HUDEP-2 (cell line): Measurements from ENCODE around the gene AGBL1.
"Not testable (repeated sequence)": the region's sequence is repeated elsewhere in the genome, so short reads cannot be mapped to it uniquely, and the experiment has no call there.

Experiments used
- DNase-seq, 76 experiments: peaks; one replicate each; lab custom pipeline; 2025; ENCODE audit not compliant: unreplicated experiment in 76 of 76; lab: John Stamatoyannopoulos, UW

AGBL1 gene

DNA sequence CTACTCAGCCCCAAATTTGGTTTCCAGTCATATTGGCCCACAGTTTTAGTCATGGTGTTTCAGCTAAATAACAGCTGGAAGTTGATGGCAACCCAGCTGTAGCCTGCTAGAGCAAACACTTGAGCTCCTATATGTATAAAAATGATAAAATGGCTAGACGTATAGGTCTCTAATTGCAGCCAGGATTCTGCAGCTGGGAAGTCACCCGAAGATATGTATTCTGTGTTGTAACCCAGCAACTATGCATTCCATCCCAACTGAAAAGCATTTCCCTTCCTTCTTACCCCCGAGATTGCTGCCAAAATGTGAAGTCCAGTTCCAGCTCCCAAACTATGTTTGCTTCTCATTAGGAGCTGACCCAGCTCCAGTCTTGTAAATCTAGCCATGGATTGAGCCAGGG, 408.4 kb downstream of the AGBL1 start:
- DNase-seq = no peak

DNA sequence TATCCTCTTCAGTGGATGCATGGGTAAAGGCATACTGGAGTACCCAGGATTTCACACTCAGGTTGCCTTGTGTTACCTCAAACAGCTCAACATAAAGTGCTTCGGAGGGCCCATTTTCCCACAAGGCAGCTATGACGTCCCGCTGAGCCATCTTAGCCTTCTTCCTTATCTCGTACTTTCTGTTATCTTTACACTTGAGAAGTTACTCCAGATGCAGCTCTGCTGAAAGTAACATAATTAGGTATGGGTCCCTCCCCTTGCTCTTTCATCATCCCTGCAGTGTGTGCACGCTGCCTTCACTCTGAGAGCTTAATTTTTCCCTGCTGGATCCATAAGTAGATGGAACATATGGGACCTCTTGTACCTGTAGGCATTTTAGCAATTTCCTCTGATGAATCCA, 410.3 kb downstream of the AGBL1 start:
- DNase-seq = no peak

DNA sequence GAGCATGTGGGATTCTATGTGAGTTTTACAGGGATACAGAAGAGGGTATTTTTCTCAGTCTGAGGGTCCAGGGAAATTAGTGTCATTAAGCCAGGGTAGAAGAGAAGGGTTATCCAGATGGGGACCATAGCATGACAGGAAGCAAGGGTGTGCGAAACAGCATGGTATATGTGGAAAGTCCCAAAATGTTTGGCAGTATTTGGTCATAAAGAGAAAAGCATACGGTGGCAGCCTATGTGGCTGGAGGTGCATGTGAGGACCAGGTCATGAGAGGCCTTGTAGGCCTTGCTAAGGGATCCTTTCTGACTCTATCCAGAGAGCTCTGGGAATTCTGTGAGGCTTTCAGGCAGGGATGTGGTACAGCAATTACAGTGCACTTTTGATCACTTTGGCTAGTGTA, 411.4 kb downstream of the AGBL1 start:
- DNase-seq = no peak

DNA sequence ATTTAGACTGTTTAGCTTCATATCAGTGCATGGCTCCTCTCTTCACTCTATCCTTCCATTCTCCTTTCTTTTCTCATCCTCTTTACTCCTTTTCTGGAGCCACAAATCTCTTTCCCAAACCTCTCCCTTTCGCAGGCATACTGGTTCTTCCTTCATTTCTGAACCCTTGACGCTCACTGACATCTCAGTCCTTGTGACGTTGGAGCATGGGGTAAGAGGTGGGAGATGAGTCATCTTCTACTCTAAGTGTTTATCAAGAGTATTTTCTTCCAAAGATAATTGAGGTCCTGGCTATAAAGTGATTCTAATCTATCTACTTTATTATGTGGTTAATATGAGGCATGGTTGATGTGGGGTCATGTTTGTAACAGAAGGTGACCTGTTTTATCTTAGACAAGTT, 414.2 kb downstream of the AGBL1 start:
- no peak for DNase-seq

DNA sequence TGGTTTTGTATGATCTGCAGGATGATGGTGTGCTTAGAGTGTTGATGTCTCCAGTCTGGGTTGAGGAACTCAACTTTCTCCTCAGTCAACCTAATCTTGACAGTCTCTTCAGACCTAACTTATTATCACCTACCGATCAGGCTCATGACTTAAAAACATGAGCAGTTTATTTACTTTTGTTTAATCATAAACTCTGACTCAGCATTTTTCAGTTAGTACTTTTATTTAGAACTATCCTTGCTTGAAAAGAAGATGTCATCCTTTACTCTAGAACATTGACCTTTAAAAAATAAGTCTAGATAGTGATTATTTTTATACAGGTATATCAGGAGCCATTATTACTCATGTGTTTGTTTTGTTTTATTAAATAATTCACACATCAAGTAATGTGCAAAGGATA, 414.8 kb downstream of the AGBL1 start:
- no peak for DNase-seq

GRCh38 chr15:86502301-86502700, 422.6 kb downstream of the AGBL1 start:
- DNase-seq = no peak

DNA sequence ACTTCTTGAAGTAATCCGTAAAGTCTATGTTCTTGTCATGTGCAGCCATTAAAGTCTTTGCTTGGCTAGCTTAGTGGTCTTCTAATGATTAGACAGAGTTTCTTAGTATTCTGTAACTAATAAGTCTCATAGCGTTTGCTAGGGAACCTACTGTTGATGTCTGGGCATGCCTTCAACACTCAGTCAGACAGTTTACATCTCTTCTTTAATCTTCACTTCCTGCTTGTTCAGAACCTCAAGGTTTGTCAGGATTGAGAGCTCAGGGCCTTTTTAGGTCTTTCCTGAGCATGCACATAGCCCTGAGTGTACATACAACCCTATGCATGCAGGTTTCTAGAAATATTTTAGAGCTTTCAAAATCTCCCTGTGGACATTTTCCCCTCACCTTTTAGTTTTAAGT, 426.3 kb downstream of the AGBL1 start:
- DNase-seq = no peak

DNA sequence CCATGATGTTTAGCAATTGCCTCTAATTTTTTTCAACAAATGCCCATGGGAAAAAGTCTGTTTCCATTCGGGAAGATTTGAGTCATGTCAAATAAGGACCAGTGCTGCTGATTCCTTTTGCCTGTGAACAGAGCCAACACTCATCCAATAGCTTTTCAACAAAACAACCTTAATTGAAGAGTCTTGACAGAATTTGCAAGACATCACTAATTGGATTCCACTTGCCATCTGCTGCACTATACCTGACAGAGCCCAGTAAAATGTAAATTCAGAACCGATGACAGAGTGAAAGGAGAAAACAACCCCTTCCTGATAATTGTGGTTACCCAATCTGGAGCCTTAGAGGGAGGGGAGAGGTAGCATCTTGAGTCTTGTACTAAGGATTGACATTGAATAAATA, 426.7 kb downstream of the AGBL1 start:
- no peak for DNase-seq

- DNase-seq = no peak
Observed at GRCh38 chr15:86515625-86516024, 436.0 kb downstream of the AGBL1 start.

DNA sequence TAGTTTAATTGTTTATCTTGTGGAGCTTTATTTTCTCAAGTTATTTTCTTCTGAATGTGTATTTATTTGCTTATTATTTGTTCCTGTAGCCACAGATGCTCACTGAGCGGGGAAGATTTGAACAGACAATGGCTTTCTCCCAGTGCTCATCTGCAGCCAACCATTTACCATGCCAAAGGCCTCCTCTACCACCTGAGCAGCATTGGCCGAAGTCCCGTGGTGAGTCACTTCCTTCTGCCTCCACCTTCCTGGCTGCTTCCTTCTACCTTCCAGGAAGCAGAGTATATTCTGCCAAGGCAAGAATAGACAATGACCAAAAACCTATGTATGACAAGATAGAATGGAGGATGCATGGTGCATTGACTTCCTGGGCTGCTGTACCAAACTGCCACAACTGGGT, 443.1 kb downstream of the AGBL1 start:
- no peak for DNase-seq

DNA sequence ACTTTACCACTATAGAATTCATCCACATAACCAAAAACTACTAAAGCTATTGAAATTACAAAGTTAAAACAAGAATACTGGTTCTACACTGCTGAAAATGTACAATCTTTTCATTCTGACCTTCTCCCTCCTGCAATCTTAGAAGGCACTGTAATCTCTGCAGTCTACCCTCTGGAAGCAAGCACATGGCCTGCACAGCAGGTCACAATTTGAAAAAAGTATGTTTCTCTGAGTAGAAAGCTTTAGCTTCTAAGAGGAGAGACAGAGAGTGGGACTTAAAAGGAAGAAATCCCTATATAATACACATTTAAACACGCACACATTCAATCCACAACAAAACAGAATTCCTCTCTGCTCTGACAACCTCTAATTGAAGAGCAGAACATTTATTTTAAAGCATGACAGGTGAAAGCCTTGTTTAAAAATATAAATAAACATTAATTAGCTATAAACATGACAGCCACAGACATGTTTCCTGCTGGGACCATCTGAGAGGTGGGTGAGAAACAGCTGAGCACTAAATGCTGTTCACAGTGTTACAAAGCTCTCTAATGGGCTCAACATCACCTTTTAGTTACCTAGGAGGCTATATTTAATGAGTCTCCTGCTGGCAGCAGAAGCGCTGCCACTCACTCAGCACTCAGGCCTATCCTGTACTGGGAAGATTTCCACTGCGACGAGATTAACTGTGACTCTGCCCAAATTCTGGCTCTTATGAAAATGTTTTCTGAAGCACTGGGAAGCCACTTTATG, 447.4 kb downstream of the AGBL1 start:
- DNase-seq = no peak

- DNase-seq = not testable (repeated sequence)
Observed at GRCh38 chr15:86528094-86528493, 448.4 kb downstream of the AGBL1 start.

DNA sequence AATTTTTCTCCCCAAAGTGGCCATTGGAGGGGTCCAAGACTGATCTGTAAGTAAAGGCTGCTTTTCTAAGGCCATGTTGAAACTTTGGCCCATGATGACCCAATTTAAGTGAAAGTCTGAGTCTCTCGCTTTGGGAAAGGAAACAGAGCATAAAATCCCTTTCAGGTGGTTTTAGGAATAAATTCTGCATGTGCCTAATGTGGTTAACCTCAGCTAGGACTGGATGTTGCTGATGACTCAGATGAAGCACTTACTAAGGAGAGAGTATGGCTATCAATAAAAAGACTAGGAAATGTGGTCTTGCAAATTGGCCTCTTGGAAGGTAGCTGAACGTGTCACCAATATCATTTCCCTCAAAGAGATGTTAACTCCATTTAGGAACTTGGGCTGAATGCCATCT, 458.5 kb downstream of the AGBL1 start:
- DNase-seq = no peak

DNA sequence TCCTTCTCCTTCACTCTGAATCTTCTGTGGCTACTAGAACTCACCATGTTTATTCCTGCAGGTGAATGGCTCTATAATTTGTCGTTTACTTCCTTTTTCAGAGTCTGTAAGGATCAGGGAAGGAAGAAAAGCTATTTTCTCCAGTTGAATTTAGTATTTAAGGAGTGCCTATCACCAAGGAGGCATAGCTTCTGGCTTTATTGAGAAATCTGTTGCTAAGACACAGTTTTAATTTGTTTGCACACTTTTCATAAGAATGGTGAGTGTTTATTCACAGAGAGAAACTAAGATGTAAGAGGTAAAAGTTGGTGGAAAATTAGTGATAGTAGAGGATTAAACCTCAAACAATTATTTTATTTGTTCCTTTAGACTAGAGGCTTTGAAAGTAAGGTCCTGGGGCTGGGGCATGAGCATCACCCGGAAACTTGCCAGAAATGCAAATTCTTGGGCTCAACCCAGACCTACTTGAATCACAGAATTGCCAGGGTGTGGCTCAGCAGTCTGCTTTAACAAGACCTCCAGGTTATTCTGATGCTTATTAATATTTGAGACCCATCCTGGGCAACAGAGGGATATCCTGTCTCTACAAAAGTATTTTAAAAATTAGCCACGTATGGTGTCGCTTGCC, 461.3 kb downstream of the AGBL1 start:
- DNase-seq = no peak

DNA sequence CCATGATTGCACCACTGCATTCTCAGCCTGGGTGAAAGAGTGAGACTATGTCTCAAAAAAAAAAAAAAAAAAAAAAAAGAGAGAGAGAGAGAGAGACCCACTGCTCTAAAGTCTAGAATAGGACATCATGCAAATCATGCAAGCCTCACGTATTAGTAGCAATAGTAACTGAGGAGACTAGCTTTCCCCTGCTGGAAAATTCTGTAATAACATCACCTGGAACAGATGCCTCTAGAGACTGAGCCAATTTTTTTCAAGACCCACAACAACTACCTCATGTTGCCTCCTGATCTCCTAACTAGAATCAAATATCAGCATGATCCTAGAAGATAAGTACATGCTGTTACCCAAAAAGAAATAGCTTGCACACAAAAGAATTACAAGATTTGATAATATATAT, 461.9 kb downstream of the AGBL1 start:
- DNase-seq = no peak

DNA sequence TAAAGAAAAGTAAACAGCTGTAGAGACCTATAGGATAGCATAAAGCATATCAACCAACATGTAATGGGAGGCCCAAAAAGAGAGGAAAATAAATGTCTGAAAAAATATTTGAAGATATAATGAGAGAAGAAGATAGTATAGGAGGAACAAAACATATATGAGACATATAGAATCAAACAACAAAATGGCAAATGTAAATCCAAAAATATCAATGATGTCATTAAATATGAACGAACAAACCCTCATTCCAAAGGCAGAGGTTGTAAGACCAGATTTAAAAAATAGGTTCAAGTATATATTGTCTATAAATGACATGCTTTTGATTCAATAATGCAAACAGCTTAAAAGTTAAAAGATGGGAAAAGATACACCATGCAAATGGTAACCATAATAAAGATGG, 470.4 kb downstream of the AGBL1 start:
- no peak for DNase-seq

DNA sequence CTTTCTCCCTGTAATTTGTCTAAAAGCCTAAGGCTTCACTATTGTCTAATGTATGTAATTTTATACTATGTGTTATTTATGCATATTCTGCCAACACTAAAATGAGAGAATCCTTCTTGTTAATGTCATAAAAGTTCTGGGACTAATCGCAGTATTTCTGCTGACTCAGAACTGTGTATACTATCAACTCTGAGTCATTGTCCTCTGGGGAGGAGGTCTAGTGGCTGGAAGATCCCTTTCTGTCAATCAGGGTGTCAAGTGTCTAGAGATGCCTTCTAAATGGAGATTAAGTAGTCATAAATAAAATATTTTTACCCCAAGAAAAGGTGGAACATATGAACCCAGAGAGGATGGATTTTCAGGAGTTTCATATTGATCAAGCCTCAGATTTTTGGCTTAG, 473.4 kb downstream of the AGBL1 start:
- no peak for DNase-seq

DNA sequence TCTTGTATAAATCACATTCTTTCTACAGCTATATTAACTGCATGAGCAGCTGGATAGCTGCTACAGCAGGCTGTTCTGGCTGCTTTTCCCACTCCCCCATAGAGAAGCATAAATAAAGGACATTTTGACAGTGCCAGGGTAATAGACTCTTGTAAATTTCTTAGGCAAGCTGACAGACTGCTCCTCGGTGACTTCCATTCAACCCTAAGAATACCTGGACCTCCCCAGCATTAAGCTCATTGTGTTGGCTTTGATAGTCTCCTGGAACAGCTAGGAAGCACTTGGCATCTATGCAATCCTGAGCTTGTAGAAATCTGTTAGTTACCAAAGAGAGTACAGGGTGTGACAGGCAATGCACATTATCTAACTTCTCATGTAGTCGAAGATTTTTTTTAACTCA, 475.4 kb downstream of the AGBL1 start:
- no peak for DNase-seq

DNA sequence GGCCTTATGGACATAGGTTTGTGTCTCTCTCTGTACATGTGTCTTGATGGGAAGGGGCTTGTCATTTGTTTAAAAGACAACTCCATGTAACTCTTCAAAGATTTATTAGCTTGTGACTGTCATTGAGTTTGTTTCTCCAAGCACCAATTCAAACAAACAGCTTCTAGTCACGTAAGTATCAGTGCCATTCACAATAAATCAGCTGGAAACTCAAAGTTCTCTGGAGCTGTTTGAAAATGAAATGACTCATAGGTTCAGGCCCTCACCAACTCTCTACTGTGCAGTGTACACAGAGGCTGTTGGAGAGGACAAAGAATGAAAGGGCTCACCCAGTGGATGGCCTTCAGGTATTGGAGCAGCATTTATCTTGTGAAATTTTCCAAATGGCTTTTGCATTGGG, 476.3 kb downstream of the AGBL1 start:
- no peak for DNase-seq

- no peak for DNase-seq
Observed at GRCh38 chr15:86556396-86557017, 476.8 kb downstream of the AGBL1 start.

DNA sequence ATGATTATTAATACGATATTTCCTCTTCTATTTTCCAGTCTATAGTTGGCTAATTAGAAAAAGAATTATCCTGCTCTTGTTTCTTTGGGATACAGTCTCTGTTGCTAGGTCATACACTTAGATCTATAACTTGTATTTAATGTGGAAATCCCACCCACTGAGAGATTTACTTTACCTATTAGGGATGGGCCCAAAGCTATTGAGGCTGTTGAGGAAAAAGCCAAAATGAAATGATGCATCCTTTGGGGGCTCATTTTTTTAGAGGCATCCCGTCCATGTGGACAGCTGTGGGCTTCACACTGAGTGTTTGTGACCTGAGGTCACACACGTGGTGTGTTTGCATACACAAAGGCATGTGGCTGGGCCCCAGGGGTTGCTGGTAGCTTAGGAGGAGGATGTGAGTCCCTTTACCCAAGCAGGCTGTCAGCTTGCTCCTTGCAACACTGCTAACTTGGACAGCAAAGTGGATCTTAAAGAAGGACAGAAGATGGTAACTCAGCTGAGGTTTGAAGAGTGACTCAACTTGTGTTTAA, 477.4 kb downstream of the AGBL1 start:
- DNase-seq = no peak

- DNase-seq = no peak
Observed at GRCh38 chr15:86558252-86558651, 478.6 kb downstream of the AGBL1 start.
